ENCODE data around the gene ZSCAN22. TPM values are rescaled to one million over a fixed set of nuclear protein-coding genes. Genes with fewer than 3 reads are reported as not detected.

The ZSCAN22 gene
- total RNA-seq, 1 experiment from 2014 or later, result 4.3 TPM

DNA sequence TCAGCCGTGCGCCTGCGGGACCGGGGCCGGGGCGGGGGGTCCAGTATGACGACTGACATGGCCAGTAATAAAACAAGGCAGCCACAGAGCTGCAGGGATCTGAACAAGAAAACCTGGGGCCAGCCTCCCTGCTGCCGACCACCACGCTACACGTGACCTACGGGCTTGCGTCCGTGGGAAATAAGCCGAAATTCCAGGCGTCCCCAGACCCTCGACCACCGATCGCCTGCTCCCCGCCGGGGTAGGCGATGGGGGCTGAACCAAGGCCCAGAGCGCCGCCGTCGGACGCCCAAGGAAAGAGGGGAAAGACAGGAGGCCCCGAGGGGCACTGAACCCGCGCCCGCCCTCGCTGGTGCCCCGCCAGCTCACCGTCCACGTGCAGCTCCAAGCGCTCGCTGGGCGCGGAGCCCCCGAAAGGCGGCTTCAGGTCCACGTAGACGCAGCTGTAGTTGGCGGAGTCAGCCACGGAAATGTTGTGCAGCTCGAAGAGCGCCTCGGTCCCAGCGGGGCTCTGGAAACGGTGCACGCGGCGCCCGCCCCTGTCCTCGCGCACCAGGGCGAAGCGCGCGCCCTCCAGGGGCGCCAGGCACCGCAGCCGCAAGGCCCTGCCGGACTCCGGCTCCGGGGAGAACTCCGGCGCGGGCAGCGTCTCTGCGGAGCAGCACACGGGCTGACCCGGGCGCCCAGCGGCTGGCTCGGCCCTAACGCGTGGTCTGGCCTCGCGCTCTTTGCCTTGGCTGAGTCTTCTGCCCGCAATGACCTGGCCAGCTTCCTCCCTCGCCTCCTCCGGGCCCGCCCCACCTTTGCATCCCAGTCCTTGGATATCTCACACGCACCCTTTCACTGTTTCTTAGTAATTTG is 23.4 kb downstream of the ZSCAN22 start:
- TF ChIP-seq, protein P1, sequence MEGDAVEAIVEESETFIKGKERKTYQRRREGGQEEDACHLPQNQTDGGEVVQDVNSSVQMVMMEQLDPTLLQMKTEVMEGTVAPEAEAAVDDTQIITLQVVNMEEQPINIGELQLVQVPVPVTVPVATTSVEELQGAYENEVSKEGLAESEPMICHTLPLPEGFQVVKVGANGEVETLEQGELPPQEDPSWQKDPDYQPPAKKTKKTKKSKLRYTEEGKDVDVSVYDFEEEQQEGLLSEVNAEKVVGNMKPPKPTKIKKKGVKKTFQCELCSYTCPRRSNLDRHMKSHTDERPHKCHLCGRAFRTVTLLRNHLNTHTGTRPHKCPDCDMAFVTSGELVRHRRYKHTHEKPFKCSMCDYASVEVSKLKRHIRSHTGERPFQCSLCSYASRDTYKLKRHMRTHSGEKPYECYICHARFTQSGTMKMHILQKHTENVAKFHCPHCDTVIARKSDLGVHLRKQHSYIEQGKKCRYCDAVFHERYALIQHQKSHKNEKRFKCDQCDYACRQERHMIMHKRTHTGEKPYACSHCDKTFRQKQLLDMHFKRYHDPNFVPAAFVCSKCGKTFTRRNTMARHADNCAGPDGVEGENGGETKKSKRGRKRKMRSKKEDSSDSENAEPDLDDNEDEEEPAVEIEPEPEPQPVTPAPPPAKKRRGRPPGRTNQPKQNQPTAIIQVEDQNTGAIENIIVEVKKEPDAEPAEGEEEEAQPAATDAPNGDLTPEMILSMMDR (IDR thresholded peaks at IDR 0.05; ENCODE audit: insufficient read depth in 1 of 2, low read depth in 1 of 2, low read length in 1 of 2, severe bottlenecking in 1 of 2, unreplicated experiment in 1 of 2), result no peak
- BruUV-seq (replicated peaks), result no TSS peak
- Mint-ChIP-seq H3K4me3 (ENCODE audit: unreplicated experiment) (no peak overlapping the region), H3K27ac (ENCODE audit: unreplicated experiment) (no peak overlapping the region), H3K36me3 (ENCODE audit: insufficient read depth, unreplicated experiment) (no peaks in the 10 kb centered on the region), H3K9me3 (ENCODE audit: unreplicated experiment) (no peaks in the 10 kb centered on the region), H3K4me1 (ENCODE audit: low read depth, unreplicated experiment) (no peaks in the 10 kb centered on the region), H3K27me3 (ENCODE audit: insufficient read depth, unreplicated experiment) (peaks cover 4% of the 10 kb centered on the region)
- H3K9me3 ChIP-seq, result no peaks in the 10 kb centered on the region
- no peak overlapping the region for H3K4me3 ChIP-seq (ENCODE audit: low read depth, low read length)
- no peaks in the 10 kb centered on the region for H3K4me1 ChIP-seq
- intact Hi-C loops (cut with micrococcal nuclease; ENCODE audit: unreplicated experiment), result no loop called here
- ChIA-PET POLR2A (no interaction called here), CTCF (no interaction called here)
- DNase-seq, result no peak
- H3K27me3 ChIP-seq (replicated peaks; ENCODE audit: control insufficient read depth, insufficient read depth, low read length), result no peaks in the 10 kb centered on the region
- no peaks in the 10 kb centered on the region for H3K36me3 ChIP-seq (ENCODE audit: control insufficient read depth, insufficient read depth, low read length)

DNA sequence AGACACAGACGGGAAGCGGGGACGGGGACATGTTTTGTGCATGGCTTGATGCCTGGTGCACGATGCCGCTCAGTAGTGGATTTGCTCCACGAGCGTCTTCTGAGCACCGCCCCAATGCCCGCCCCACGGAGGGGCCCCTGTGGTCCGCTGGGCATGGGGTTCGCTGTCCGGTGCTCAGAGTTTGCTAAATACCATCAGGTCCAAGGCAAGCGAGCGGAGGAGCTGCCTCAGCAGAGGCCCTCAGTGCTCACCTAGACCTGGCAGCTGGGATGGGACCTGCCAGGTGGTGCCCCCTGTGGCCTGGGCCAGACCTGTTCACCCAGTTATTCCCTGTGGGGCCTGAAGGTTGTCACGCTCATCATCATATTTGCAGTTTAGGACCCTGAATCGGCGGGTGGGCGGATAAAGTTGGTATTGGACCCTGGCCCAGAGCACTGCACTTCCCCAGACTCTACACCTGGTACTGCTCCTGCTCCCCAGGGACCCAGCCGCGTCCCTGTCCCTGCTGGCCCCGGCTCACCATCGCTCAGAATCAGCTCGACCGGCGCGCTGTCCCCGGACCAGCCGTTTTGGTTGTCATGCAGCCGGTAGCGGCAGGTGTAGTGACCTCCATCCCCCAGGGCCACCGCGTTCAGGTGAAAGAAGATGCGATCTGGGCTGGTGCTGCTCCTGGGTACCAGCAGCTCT is 24.2 kb downstream of the ZSCAN22 start:
- peaks cover 4% of the 10 kb centered on the region for H3K27me3 Mint-ChIP-seq (ENCODE audit: insufficient read depth, unreplicated experiment)
- H3K27ac Mint-ChIP-seq (ENCODE audit: unreplicated experiment), result no peak overlapping the region
- no peaks in the 10 kb centered on the region for H3K9me3 ChIP-seq
- H3K9me3 Mint-ChIP-seq (ENCODE audit: unreplicated experiment), result no peaks in the 10 kb centered on the region
- no peak for DNase-seq
- no peaks in the 10 kb centered on the region for H3K36me3 ChIP-seq (ENCODE audit: control insufficient read depth, insufficient read depth, low read length)
- no TSS peak for BruUV-seq (replicated peaks)
- H3K4me3 Mint-ChIP-seq (ENCODE audit: unreplicated experiment), result no peak overlapping the region
- no peak overlapping the region for H3K4me3 ChIP-seq (ENCODE audit: low read depth, low read length)
- POLR2A ChIA-PET, result interaction anchor here (0.7 kb wide), 1 partner anchor 12 kb away, joined by 4 read pairs; no protein-coding TSS in a partner anchor
- intact Hi-C loops (cut with micrococcal nuclease; ENCODE audit: unreplicated experiment), result no loop called here
- no peaks in the 10 kb centered on the region for H3K4me1 Mint-ChIP-seq (ENCODE audit: low read depth, unreplicated experiment)
- CTCF ChIA-PET, result no interaction called here
- TF ChIP-seq, protein P1 (IDR thresholded peaks at IDR 0.05; ENCODE audit: insufficient read depth in 1 of 2, low read depth in 1 of 2, low read length in 1 of 2, severe bottlenecking in 1 of 2, unreplicated experiment in 1 of 2), result no peak
- no peaks in the 10 kb centered on the region for H3K36me3 Mint-ChIP-seq (ENCODE audit: insufficient read depth, unreplicated experiment)
- H3K27me3 ChIP-seq (replicated peaks; ENCODE audit: control insufficient read depth, insufficient read depth, low read length), result no peaks in the 10 kb centered on the region
- H3K4me1 ChIP-seq, result no peaks in the 10 kb centered on the region

DNA sequence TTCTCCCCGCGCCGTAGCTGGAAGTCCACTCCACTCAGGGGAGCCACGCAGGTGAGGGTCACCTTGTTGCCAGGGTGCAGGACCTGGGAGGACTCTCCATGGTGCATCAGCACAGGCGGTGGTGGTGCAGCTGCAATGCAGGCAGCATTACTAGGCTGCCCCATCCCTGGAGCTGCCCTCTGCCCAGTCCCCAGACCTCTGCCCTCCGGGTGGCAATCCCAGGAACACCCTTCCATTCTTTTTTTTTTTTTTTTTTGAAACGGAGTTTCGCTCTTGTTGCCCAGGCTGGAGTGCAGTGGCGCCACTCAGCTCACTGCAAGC is 24.7 kb downstream of the ZSCAN22 start:
- H3K9me3 ChIP-seq, result no peaks in the 10 kb centered on the region
- BruUV-seq (replicated peaks), result no TSS peak
- Mint-ChIP-seq H3K36me3 (ENCODE audit: insufficient read depth, unreplicated experiment) (no peaks in the 10 kb centered on the region), H3K27ac (ENCODE audit: unreplicated experiment) (no peak overlapping the region), H3K4me1 (ENCODE audit: low read depth, unreplicated experiment) (no peaks in the 10 kb centered on the region), H3K27me3 (ENCODE audit: insufficient read depth, unreplicated experiment) (peaks cover 4% of the 10 kb centered on the region), H3K4me3 (ENCODE audit: unreplicated experiment) (no peak overlapping the region), H3K9me3 (ENCODE audit: unreplicated experiment) (no peaks in the 10 kb centered on the region)
- H3K36me3 ChIP-seq (ENCODE audit: control insufficient read depth, insufficient read depth, low read length), result no peaks in the 10 kb centered on the region
- no peaks in the 10 kb centered on the region for H3K4me1 ChIP-seq
- no peak for DNase-seq
- ChIA-PET CTCF (no interaction called here), POLR2A (interaction anchor here (0.6 to 0.7 kb wide), 2 partner anchors 11 to 21 kb away, joined by 4 read pairs; no protein-coding TSS in a partner anchor)
- intact Hi-C loops (cut with micrococcal nuclease; ENCODE audit: unreplicated experiment), result no loop called here
- H3K4me3 ChIP-seq (ENCODE audit: low read depth, low read length), result no peak overlapping the region
- TF ChIP-seq, protein P1 (IDR thresholded peaks at IDR 0.05; ENCODE audit: insufficient read depth in 1 of 2, low read depth in 1 of 2, low read length in 1 of 2, severe bottlenecking in 1 of 2, unreplicated experiment in 1 of 2), result no peak
- no peaks in the 10 kb centered on the region for H3K27me3 ChIP-seq (replicated peaks; ENCODE audit: control insufficient read depth, insufficient read depth, low read length)

Measured in Caco-2 (cell line).